HEK293T (cell line): ENCODE data around the gene P4HA2.

Experiments used
- ARNT ChIP-seq: fragments of 450-650 bp; IDR thresholded peaks from 2 replicates; pipeline ENCODE4 v1.6.1; 2017; ENCODE audit warnings: mild to moderate bottlenecking
- BHLHE40 ChIP-seq: fragments of 450-650 bp; IDR thresholded peaks from 2 replicates; pipeline ENCODE4 v1.6.1; 2016; ENCODE audit warnings: mild to moderate bottlenecking, moderate library complexity, borderline replicate concordance
- CTBP1 ChIP-seq: fragments of 450-650 bp; IDR thresholded peaks from 2 replicates; pipeline ENCODE4 v1.6.1; 2016; ENCODE audit warnings: borderline replicate concordance
- ELF4 ChIP-seq: fragments of 450-650 bp; IDR thresholded peaks from 2 replicates; pipeline ENCODE4 v1.6.1; 2017; ENCODE audit warnings: antibody characterized with exemption
- FOXA1 ChIP-seq: fragments of 450-650 bp; IDR thresholded peaks from 2 replicates; pipeline ENCODE4 v1.6.1; 2016; ENCODE audit warnings: mild to moderate bottlenecking
- FOXK2 ChIP-seq: fragments of 450-650 bp; IDR thresholded peaks from 2 replicates; pipeline ENCODE4 v1.6.1; 2016; ENCODE audit warnings: mild to moderate bottlenecking
- FOXM1 ChIP-seq: fragments of 450-650 bp; IDR thresholded peaks from 2 replicates; pipeline ENCODE4 v1.6.1; 2017; ENCODE audit warnings: mild to moderate bottlenecking, borderline replicate concordance
- HDGF ChIP-seq: fragments of 450-650 bp; IDR thresholded peaks from 2 replicates; pipeline ENCODE4 v1.6.1; 2017; ENCODE audit warnings: antibody characterized with exemption, borderline replicate concordance
- L3MBTL2 ChIP-seq: fragments of 450-650 bp; conservative IDR thresholded peaks from 2 replicates; pipeline ENCODE4 v1.6.1; 2016; ENCODE audit warnings: mild to moderate bottlenecking
- LEF1 ChIP-seq: fragments of 450-650 bp; IDR thresholded peaks from 2 replicates; pipeline ENCODE4 v1.6.1; 2017; ENCODE audit warnings: mild to moderate bottlenecking, borderline replicate concordance
- NFRKB ChIP-seq: fragments of 450-650 bp; IDR thresholded peaks from 2 replicates; pipeline ENCODE4 v1.6.1; 2016; ENCODE audit warnings: mild to moderate bottlenecking, moderate library complexity
- SP1 ChIP-seq: fragments of 450-650 bp; IDR thresholded peaks from 2 replicates; pipeline ENCODE4 v1.6.1; 2017
- TARDBP ChIP-seq: fragments of 450-650 bp; IDR thresholded peaks from 2 replicates; pipeline ENCODE4 v1.6.1; 2016
- ZNF384 ChIP-seq: fragments of 450-650 bp; IDR thresholded peaks from 2 replicates; pipeline ENCODE4 v1.6.1; 2016

GRCh38 chr5:132235340-132235739 lies 7.7 kb upstream of the P4HA2 start:
- TF ChIP-seq ELF4: no peak
- TF ChIP-seq FOXK2: no peak
- no peak for TF ChIP-seq ARNT
- TF ChIP-seq HDGF: no peak
- TF ChIP-seq CTBP1: no peak
- no peak for TF ChIP-seq FOXM1
- no peak for TF ChIP-seq FOXA1
- no peak for TF ChIP-seq TARDBP
- no peak for TF ChIP-seq L3MBTL2
- TF ChIP-seq SP1: no peak
- no peak for TF ChIP-seq LEF1
- no peak for TF ChIP-seq BHLHE40
- no peak for TF ChIP-seq NFRKB
- no peak for TF ChIP-seq ZNF384
